SKM-1 (cell line): ENCODE measurements around the gene HMSD.
"Not testable (repeated sequence)": the region's sequence is repeated elsewhere in the genome, so short reads cannot be mapped to it uniquely, and the experiment has no call there.

Experiments used
- DNase-seq: peaks from one replicate; lab custom pipeline; 2025; ENCODE audit not compliant: unreplicated experiment; lab: John Stamatoyannopoulos, UW

The HMSD gene, protein sequence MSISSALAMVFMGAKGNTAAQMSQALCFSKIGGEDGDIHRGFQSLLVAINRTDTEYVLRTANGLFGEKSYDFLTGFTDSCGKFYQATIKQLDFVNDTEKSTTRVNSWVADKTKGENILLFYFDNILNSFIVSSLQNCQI

DNA sequence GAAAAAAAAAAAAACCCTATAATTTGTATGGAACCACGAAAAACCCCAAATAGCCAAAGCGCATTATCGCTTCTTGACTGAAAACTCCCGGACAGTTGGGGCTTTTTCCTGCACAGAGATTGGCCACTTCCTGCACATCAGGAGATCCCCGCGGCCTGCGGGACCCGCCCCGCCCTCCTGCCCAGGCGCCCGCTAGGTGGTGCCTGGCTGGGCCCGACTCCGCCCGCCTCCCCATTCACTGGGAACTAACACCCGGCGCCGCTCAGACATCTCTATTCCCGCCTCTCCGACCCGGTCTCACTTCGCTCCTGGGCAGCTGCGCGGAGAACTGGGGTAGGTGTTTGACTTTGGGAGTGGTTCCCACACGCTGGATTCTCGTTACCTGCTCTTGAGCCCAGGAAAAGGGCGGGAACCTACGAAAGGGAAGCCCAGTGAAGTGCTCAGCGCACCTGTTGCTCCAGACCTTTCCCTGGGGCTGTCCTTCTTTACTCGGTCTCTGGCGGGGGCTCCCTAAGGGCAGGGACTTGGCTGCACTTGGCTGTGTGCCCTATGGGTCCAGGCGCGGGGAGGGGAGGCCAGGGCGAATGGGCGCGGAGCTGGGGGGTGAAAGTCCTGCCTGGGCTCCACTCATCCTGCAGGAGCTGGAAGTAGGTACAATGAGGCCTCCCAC, at the start of gene HMSD:
TSS of gene HMSD (plus strand) at position 234 of the 670 bp plus-strand sequence. CDS start 4,155 bp downstream, outside the sequence.
- no peak for DNase-seq

DNA sequence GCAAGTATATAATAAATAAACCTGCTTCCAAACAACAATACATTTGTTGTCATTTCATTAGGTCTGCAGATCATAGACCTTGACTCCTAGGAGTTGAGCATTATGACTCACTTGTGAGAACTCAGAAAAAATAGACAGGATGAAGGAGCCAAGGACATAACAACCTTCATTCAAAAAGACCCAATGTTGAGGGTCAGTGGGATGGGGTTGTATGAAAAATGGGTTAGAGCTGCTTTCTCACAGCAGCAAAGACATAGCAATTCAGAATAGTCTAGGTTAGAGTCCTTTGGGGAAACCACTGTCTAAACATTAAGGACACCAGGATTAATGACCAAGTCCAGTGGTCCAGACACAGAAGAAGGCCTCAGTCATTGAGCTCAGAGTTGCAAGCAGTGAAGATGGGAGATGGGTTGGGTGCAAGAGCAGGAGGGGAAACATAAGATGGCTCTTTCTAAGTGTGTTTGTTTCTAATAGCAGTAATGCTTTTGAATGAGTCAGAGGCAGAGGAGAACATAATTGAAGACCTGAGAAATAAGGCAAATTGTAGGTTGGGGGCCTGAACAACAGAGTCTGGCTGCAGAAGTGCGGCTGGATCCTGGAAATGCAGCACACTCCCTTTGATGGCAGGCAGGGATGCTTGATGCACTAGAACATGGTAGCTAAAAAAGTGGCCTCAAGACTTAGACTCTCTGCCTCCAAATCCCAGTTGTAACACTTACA, 45.1 kb upstream of the HMSD start:
- DNase-seq, result no peak

DNA sequence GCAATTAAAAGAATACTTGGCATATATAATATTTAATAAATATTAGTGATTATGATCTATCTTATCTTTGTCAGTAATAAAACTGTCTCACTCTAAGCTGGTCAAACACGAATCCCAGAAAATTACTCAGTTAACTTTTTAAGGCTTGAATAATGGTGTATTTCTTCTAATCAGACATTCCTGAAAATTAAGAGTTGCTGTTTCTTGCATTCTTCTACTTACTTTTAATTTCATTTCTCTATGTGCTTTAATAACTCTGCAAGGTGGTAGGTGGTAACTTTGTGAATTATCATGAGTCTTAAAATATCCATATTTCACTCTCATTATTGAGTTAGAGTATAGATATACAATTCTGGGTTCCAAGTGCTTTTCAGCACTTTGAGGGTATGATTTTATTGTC, 44.4 kb upstream of the HMSD start:
- DNase-seq, result no peak

DNA sequence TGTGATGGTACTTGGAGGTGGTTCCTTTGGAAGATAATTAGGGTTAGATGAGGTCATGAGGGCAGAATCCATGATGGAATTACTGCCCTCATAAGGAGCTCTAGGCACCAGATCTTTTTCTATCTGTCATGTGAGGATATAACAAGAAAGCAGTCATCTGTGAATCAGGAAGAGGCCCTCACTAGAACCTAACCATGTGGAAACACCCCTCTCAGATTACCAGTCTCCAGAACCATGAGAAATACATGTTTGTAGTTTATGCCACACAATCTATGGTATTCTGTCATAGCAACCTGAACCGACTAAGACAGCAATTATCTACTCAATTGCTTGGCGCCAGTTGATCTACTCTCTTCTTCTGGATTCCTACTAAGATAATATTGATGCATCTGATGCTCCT, 43.7 kb upstream of the HMSD start:
- no peak for DNase-seq

DNA sequence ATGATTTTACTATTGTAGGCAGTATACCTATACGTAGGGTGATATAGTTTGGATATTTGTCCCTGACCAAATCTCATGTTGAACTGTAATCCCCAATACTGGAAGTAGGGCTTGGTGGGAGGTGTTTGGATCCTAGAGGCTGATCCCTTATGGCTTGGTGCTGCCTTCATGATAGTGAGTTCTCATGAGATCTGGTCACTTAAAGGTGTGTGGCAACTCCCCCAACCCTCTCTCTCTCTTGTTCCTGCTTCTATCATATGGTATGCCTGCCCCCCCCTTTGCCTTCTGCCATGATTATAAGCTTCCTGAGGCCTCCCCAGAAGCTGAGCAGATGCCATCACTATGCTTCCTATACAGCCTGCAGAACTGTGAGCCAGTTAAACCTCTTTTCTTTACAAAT, 43.0 kb upstream of the HMSD start:
- no peak for DNase-seq

DNA sequence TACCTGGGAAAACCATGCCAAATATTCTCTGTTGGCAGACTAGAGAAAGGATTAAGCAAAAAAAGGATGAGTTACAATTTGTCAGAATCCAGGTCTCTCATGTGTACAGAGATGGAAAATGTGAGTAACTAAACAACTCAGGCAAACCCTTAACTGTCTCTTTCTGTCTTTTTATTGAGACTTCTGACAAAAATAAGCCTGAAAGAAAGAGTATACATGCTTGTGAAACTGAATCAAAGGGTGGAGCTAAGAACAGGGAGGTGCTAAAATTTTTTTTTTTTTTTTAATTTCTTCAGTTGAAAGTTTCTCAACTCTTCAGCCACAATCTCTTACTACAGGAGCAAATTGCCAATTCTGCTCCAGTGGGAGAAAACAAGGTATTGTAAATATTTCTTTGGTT, 41.4 kb upstream of the HMSD start, which contains the start of gene SERPINB10:
TSS of gene SERPINB10 (plus strand) at position 295 of the 400 bp plus-strand sequence. CDS start 7,553 bp downstream, outside the sequence.
- DNase-seq, result no peak

DNA sequence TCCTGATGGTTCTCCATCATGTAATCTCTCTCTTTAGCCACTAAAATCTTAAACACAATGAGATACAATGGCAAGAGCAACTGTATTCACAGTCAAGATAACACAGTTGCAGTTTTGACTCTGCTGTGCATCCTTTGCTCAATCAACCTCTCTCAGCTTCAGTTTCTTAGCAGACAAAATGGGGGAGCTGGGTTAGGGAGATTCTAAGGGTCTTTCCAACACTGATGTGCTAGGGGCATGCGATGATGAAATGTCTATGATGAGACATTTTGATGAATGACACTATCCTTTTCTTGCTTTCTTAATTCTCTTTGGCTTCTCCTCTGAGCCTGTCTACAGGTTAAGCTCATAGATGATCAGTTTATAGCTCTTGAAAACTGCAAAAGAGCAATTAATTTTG, 40.2 kb upstream of the HMSD start:
- no peak for DNase-seq

DNA sequence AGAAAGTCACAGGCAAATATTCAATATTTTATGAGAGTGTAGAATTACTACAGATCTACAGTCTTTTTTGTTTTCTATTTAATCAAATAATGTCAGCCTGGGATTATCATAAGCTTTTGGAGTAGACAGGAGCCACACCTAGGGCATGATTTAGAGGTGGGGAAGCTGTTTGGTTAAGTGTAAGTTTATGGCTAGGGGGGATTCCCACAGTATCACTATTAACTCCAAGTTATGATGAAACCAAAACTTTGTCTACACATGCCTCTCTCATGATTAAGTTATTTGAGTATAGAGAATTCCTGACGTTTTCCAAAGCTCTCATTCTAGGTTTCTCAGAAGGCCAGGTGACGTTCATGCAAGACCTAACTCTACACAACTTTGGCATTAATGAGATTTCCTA, 39.2 kb upstream of the HMSD start:
- DNase-seq, result no peak

DNA sequence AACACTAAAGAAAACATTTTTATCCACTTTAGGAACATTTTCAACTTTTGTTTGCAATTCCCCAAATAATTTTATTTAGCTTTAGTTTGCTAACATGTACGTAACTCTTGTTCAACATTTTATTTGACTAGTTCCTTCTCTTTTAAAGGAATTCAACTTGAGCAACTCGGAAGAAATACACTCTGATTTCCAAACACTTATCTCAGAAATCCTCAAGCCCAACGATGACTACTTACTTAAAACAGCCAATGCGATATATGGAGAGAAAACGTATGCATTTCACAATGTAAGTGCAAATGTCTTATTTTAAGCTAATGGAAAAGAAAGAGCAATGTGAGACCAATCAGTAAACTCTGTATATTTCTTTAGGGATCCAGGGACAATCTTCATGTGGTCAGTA, 31.3 kb upstream of the HMSD start:
- peak; percentile 68 for DNase-seq

DNA sequence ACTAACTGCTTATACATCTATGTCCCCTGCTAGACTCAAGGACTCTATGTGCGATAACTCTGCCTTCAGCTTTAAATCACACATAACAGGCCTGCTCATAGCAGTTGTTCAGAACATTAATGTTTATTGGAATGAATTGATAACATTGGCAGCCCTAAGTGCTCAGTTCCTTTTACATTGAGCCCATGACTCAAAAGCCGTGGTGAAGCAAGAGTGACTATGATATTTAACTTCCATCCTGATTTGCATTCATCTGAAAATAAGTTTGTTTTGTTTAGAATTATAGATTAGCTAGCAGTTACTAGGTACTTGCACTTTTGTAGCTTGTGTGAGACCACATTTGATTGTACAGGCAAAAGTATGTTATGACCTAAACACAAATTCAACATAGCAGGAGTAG, 27.1 kb upstream of the HMSD start:
- DNase-seq, result no peak

DNA sequence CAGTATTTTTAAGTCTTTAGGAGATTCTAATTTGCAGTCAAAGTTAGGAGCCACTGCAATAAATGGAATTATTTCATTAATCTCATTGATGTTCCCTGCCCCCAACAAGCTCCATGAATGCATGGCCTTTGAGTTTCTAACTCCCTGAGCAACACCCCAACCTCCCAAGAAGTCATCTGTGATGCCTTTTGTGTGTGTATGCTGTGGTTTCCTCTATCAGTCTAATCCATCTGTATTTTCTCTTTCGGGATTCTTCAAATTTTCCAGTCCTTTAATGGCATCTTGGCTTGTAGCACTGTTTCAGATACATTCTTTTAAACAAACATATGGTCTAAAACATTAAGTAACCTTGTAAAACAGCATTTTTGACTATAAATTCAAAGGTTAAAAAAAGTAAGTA, 24.6 kb upstream of the HMSD start:
- DNase-seq, result no peak

DNA sequence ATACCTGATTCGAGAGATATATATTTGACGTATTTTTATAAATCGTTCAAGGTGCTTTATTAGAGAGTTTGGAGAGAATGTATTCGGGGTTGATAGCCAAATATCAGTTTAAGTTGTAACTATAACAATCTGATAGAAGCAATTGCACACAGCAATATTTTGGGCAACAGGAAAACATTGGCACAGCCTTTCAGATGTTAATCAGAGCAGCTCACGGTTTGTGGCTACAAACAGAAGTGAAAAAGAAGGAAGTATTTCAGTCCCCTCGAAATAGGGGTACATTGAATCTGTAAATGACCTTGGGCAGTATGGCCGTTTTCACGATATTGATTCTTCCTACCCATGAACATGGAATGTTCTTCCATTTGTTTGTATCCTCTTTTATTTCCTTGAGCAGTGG, 20.8 kb upstream of the HMSD start:
- DNase-seq, result peak; percentile 40

DNA sequence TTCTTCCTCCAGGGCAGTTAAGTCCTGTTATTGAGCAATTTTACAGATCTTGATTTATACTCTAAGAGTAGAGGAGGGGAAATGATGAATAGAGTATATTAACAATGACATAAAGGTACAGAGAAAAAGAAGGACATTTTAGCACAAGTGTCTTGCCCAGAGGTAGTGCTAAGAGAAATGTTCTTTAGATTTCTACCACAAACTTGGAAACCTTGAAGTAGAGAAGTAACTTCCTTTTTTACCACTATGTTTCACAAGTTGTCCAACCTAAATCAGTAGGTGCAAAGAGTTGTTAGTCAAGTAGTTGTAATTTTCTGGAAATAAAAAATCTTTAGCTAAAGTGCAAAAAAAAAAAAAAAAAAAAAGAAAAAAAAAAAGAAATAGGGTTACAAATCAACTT, 19.7 kb upstream of the HMSD start:
- not testable (repeated sequence) for DNase-seq

DNA sequence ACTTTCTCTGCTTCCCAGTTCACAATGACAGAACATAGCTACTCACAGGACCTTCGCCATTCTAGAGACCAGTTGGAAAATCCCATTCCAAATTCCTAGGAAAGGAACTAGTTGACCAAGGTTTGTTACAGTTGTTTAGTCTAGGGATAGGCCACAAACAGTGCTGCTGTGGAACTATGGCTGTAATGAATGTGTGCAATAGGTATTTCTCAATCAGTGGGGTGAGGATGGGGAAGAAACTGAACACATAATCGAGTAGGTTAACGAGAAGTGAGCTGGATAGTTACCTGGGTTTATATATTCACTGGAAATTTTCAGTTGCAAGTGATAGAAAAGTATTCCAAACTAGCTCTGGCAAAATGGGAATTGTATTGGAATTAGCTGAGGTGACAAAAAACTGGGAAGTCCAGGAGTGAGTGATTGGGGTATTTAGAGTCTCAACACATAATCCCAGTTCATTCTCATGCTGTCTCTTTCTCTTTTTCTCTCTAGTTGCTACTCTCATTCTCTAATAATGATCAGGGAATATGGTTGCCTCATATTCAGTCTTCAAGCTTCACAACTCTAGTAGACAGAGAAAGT, 18.2 kb upstream of the HMSD start:
- peak; percentile 66 for DNase-seq

DNA sequence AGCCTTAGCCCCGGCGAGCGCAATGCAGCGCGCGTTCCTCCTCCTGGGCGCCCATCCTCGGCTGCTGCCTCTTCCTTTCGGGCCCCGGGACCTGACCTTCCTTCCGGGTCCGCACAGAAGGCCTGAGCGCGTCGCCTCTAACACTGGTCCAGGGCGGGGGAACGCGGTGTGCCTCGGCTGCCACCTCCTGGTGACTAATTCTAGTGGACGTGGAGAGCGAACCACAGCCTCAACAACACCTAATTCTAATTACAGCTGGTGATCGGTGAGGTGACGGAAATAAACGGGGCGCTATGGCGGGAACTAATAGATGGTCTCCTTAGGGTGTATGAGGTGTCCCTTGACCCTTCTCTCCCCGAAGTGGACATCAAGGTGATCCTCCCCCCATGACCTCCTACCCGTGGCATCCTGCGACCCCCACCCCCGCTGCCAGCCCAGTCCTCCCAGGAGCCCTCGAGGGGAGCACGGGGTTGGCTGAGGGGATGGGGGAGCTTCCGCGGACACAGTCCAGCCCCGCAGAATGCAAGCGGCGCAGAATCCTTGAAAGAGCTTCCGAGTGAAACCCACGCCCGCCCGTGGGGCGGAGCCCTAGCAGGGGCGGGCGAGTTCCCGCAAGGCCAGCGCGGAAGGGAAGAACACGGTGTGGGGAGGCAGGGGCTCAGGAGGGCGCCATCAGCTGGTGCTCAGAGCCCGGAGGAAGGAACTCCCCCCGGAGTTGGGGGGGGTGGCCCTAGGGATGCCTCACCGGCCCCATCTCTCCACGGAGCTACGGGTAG, 12.8 kb upstream of the HMSD start:
- peak; percentile 93 for DNase-seq

DNA sequence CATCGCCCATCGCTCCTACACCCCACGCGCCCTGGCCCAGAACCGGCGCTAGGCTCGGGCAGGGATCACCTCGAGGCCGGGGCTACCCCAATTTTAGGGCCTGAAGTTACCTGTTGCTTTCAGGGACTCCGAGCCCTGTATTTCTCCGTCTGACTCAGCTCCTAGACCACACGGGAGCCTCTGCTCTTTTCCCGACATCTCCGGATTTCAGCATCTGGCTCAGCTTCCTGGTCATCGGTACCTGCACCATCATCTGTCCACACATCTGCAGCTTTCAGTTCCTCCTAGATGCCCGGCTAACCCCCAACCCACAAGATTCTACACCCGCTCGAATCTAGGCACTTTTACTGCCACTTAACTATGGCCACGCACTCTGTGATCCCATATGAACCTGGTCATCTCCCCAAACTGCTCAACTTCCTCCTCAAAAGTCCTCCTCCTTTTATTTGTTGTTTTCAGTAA, 12.1 kb upstream of the HMSD start:
- DNase-seq, result no peak

DNA sequence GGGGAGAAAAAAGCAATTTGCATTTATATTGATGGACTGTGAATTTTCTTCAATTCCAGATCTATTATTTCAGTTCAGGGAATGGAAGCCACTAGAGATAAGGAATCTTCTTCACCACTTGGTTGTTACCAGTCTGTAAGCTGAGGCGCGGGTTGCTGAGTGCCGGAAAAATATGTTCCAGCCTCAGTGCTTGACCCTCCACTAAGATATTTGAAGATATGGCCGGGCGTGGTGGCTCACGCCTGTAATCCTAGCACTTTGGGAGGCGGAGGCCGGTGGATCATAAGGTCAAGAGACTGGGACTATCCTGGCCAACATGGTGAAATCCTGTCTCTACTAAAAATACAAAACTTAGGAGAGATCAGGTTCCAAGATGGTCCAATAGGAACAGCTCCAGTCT, 9.1 kb upstream of the HMSD start:
- DNase-seq, result no peak

DNA sequence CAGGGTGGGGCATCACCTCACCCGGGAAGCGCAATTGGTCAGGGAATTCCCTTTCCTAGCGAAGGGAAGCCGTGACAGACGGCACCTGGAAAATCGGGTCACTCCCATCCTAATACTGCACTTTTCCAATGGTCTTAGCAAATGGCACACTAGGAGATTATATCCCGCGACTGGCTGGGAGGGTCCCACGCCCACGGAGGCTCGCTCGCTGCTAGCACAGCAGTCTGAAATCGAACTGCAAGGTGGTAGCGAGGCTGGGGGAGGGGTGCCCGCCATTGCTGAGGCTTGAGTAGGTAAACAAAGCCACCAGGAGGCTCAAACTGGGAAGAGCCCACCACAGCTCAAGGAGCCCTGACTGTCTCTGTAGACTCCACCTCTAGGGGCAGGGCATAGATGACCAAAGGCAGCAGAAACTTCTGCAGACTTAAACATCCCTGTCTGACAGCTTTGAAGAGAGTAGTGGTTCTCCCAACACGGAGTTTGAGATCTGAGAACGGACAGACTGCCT, 8.5 kb upstream of the HMSD start:
- DNase-seq, result not testable (repeated sequence)

DNA sequence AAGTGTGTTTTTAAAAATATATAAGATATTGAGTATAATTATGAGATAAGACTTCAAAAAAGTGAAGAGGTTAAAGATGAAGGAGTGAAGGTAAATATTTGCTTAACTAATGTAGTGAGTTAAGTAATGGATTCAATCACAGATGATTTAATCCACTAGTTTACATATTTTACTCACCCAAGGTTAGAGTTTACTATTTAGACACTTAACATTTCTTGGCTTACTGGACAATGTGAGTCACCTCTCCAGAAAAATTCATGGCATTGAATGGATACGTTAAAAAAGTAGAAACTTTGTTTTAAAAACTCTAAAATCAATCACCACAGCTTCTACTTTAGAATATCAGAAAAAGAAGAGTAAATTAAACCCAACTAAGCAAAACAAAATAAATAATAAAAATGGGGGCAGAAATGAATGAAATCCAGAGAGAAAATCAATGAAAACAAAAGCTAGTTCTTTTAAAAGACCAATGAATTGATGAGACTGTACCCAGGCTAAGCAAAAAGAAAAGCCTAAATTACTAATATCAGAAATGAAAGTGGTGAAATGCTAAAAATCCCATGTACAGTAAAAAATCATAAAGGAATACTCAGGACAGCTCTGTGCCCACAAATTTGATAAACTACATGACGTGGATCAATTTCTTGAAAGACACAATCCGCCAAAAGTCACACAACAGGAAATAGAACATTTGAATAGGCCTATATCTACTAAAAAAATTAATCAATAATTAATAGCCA, 1.9 kb upstream of the HMSD start:
- no peak for DNase-seq

DNA sequence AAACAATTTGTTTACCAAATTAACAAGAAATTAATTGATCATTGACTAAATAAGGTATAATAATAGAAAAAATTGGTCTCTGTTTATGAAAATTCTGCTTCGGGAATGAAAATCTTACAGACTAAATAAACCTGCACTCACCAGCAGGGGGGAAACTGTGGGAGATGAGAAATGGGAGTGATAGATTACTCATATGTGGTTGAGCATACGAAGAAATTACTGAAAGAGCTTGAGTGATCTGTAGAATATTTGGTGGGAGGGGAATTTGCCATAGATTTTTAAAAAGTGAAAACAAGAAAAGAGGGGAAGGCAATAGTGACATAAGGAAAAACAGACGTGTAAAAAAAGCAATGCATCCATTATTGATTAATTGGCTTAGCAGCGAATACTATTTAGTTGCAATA, 2.2 kb downstream of the HMSD start:
- DNase-seq, result no peak
